Pericardium fibroblast (primary cell): ENCODE measurements around the gene PTPRJ. TPM values are rescaled to one million over a fixed set of nuclear protein-coding genes. Genes with fewer than 3 reads are reported as not detected.

ENCODE experiments used
- total RNA-seq: library from RNA; depleted of rRNA; stranded (reverse); fragments of >200 nt; gene quantifications from 2 replicates; pipeline ENCODE4 v1.2.3, GENCODE V29; 2015

Gene PTPRJ
- 3.8 and 4.0 TPM in 2 replicates for total RNA-seq

DNA sequence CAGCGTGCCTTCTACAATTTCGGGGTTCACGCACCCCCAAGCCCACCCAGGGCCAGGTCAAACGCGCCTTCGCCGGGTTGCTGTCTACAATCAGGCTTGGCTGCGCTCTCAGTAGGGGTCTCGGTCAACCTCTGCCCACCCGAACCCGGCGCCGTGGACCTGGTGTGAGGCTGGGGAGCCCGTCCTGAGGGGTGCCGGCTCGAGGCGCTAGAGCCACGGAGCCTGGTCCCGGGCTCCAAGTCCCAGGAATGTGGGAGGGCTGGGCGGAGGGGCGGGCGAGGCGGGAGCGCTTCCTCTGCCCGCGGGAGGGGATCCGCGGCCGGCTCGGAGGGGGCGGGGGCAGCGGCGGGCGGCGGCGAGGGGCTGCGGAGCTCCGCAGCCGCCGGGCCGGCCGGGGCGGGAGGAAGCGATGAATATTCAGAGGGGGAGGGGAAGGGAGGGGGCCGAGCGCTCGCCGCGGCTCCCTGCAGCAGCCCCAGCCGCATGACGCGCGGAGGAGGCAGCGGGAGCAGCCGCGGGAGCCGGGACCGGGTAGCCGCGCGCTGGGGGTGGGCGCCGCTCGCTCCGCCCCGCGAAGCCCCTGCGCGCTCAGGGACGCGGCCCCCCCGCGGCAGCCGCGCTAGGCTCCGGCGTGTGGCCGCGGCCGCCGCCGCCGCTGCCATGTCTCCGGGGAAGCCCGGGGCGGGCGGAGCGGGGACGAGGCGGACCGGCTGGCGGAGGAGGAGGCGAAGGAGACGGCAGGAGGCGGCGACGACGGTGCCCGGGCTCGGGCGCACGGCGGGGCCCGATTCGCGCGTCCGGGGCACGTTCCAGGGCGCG is at the start of gene PTPRJ:
TSS of gene PTPRJ (plus strand) at position 472 of the 819 bp plus-strand sequence. CDS start 354 bp downstream, outside the sequence.

GRCh38 chr11:48216510-48216909 is 236.2 kb downstream of the PTPRJ start, which contains the start of gene OR4B1:
TSS of gene OR4B1 (plus strand) at chr11:48216810. CDS start at chr11:48216810, 0 bp downstream.

Other genes starting within 250 kb of the PTPRJ start
- gene FNBP4, start 213.2 kb upstream of the PTPRJ start, total RNA-seq = 39.6 and 42.3 TPM in 2 replicates
- gene NUP160, start 132.2 kb upstream of the PTPRJ start, total RNA-seq = 12.4 and 22.1 TPM in 2 replicates
- gene OR4B1, start 236.3 kb downstream of the PTPRJ start, total RNA-seq = not detected in 2 replicates